ENCODE measurements around the gene TCF7L1. TPM values are rescaled to one million over a fixed set of nuclear protein-coding genes. Genes with fewer than 3 reads are reported as not detected.

The TCF7L1 gene
- total RNA-seq, 4 donors from 2014 or later, result 2.7 to 10.3 (median 8.2) TPM

DNA sequence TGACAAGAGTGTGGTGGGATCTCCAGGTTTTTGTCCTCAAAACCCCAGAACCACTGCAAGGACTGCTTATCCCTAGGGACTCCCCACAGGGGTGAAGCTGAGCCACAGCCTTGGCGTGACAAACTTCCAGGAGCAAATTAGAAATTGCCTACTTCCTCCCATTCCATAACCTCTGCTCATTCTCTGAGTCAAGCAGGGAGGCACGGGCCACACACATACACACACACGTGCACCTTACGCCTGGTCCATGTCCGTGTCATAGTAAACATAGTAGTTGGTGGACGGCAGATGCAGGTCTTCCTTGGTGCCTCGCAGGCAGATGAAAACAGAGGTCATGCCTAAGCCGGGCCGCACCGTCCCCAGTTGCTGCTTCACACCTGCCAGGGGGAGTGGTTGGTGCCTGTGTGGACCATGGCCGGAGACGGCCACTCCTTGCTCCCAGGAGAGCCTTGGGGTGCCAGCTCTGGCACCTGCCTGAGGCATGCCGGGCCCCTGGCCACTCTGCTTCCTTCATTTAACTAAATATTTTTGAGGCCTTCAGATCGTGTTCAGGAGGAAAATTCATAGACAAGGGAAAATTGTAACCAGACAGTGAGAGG, 211.3 kb downstream of the TCF7L1 start:
- no peak for TF ChIP-seq CTCF (IDR thresholded peaks at IDR 0.05; ENCODE audit: low read depth)

DNA sequence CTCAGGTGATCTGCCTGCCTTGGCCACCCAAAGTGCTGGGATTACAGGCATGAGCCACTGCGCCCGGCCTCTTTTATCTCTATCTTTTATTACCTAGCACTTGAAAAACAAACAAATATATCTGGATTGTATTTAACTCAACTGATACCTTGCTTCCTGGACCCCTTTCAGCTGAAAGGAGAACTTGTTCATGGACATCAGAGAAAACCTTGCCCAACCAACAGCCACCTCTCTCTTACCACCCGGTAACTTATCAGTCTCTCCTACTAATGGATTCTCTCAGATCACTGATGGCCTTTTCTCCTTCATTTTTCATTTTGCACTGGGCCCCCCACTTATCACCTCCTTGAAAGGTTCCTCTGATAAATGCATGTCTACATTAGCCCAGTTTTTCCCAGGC, 214.4 kb downstream of the TCF7L1 start:
- TF ChIP-seq CTCF (IDR thresholded peaks at IDR 0.05; ENCODE audit: low read depth), result no peak

DNA sequence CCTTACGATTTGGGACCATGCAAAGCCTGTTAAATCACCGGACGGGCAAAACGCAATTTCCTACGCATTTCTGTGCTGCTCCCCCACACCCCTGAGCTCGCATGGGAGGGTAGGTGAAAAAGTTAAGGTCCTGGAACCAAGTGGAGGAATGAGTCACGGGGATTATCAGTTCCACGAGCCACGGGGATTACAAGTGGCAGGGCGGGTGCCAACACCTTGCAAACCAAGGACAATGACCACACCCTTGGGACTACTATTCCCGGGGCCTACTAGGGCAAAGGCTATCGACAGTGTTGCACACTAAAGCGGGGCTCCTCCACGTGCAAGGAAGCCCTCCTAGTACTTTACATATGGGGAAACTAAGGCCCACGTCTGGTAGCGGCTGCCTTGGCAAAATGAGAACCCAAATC, 220.7 kb downstream of the TCF7L1 start:
- TF ChIP-seq CTCF (IDR thresholded peaks at IDR 0.05; ENCODE audit: low read depth), result no peak

DNA sequence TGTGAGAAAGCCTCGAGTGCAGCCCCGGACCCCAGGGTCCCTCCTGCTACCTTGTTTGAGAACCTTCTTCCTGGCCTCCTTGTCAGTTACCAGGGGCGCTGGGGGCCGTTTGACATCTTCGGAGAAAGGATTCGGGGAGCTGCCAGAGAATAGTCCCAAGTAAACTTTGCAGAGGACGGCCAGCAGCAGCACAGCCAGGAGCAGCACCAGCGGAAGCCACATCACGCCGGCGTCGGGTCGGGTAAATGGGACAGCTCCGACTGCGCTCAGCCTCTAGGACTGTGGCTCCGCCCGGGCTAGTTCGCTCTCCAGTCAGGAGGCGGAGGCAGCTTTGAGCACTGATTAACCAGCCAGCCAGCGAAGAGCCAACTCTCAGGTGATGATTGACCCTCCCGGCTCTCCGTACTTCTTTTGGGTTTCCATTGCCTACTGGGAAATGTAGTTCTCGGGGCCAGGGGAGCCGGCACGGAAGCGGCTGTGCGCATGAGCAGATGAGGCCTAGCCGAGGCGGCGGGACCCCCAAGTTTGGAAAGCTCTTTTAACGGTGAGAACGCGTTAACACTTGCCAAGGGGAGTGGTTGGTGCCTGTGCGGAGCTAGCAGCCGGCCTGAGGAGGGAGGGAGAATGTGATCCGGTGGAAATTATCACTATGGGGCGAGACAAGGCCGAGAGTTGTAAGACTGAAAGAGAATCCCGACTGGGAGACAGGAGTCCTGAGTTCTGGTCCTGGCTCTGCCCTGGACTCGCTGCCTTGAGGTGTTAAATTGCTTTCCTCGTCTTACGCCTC, 221.3 kb downstream of the TCF7L1 start, which contains the start of the genes ELMOD3 and RETSAT:
Gene ELMOD3, plus strand, starts transcription at position 484 of the 787 bp plus-strand sequence. CDS start 2,430 bp downstream, outside the sequence.
Gene RETSAT, minus strand, starts transcription at position 243 of the 787 bp plus-strand sequence. Its CDS starts 21 bp downstream, at position 222.
- TF ChIP-seq CTCF (IDR thresholded peaks at IDR 0.05; ENCODE audit: low read depth), result no peak

- TF ChIP-seq CTCF (IDR thresholded peaks at IDR 0.05; ENCODE audit: low read depth), result no peak
These were observed 221.8 kb downstream of the TCF7L1 start for GRCh38 chr2:85355073-85355410.

DNA sequence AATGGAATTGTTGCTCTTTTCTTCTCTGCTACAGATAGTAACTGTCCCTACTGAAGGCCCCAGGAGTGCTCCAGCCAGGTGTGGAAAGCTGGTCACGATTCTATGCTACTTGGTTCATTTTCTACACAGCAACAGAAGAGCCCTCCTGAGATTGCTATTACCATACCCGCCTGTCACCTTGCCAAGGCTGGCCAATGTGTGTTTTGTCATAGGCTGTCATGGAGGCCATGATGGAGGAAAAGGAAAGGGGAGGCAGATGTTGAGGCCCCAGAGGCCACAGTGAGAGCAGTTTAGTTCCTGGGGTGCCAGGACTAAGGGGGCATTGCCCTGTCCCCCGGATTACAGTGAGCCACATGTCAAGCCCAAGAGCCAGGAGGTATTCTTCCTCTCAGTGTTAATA, 222.3 kb downstream of the TCF7L1 start:
- no peak for TF ChIP-seq CTCF (IDR thresholded peaks at IDR 0.05; ENCODE audit: low read depth)

GRCh38 chr2:85356186-85356585, 223.0 kb downstream of the TCF7L1 start:
- no peak for TF ChIP-seq CTCF (IDR thresholded peaks at IDR 0.05; ENCODE audit: low read depth)

Data from subcutaneous adipose tissue (tissue), 4 donors.